ENCODE measurements around the gene DAB1. TPM values are rescaled to one million over a fixed set of nuclear protein-coding genes. Genes with fewer than 3 reads are reported as not detected.

DAB1 gene
- total RNA-seq, 3 donors from 2014 or later = 0.61 to 2.0 (median 0.92) TPM

- peaks cover 2% of the 10 kb centered on the region for H3K4me1 ChIP-seq (ENCODE audit: low read depth)
- intact Hi-C loops (cut with DNase I, micrococcal nuclease) = no loop called here
- H3K4me3 ChIP-seq = no peak overlapping the region
- no peak for TF ChIP-seq CTCF (IDR thresholded peaks at IDR 0.05)
- no peaks in the 10 kb centered on the region for H3K36me3 ChIP-seq (ENCODE audit: low read depth)
- no peaks in the 10 kb centered on the region for H3K9me3 ChIP-seq
- ATAC-seq = no peak
- no peak for DNase-seq
Observed at GRCh38 chr1:57423135-57423655, 665 bp downstream of the DAB1 start.

- TF ChIP-seq CTCF (IDR thresholded peaks at IDR 0.05) = no peak
- Histone ChIP-seq H3K4me3 (no peak overlapping the region), H3K9me3 (no peaks in the 10 kb centered on the region), H3K4me1 (ENCODE audit: low read depth) (peaks cover 2% of the 10 kb centered on the region), H3K36me3 (ENCODE audit: low read depth) (no peaks in the 10 kb centered on the region)
- DNase-seq = peak in 1 of 3 donors; percentile 12
- intact Hi-C loops (cut with DNase I, micrococcal nuclease) = no loop called here
- ATAC-seq = no peak
Observed at GRCh38 chr1:57422271-57423134, 1.4 kb downstream of the DAB1 start.

- no peak overlapping the region for H3K4me3 ChIP-seq
- no peak for DNase-seq
- ATAC-seq = no peak
- intact Hi-C loops (cut with DNase I, micrococcal nuclease) = no loop called here
- peaks cover 2% of the 10 kb centered on the region for H3K4me1 ChIP-seq (ENCODE audit: low read depth)
- TF ChIP-seq CTCF (IDR thresholded peaks at IDR 0.05) = no peak
- H3K9me3 ChIP-seq = no peaks in the 10 kb centered on the region
- H3K36me3 ChIP-seq (ENCODE audit: low read depth) = no peaks in the 10 kb centered on the region
Observed at GRCh38 chr1:57421806-57422205, 2.1 kb downstream of the DAB1 start.

GRCh38 chr1:57420981-57421785, 2.7 kb downstream of the DAB1 start:
- TF ChIP-seq CTCF (IDR thresholded peaks at IDR 0.05) = no peak
- DNase-seq = no peak
- intact Hi-C loops (cut with DNase I, micrococcal nuclease) = no loop called here
- Histone ChIP-seq H3K4me1 (ENCODE audit: low read depth) (peaks cover 2% of the 10 kb centered on the region), H3K9me3 (no peaks in the 10 kb centered on the region), H3K36me3 (ENCODE audit: low read depth) (no peaks in the 10 kb centered on the region), H3K4me3 (no peak overlapping the region)
- ATAC-seq = no peak

- ATAC-seq = no peak
- TF ChIP-seq CTCF (IDR thresholded peaks at IDR 0.05) = no peak
Observed at GRCh38 chr1:57418971-57419370, 4.9 kb downstream of the DAB1 start.

More at GRCh38 chr1:57418971-57419370, 4.9 kb downstream of the DAB1 start:
- Histone ChIP-seq H3K4me3 (no peak overlapping the region), H3K9me3 (no peaks in the 10 kb centered on the region), H3K36me3 (ENCODE audit: low read depth) (no peaks in the 10 kb centered on the region), H3K4me1 (ENCODE audit: low read depth) (no peaks in the 10 kb centered on the region)
- no peak for DNase-seq
- intact Hi-C loops (cut with DNase I, micrococcal nuclease) = no loop called here
